HepG2 (cell line): Measurements from ENCODE around the gene SIVA1. TPM values are rescaled to one million over a fixed set of nuclear protein-coding genes. Genes with fewer than 3 reads are reported as not detected.

ENCODE experiments used
- ARHGAP35 ChIP-seq: sonication (generic); formaldehyde crosslinking; IDR thresholded peaks from 2 replicates; pipeline ENCODE4 v1.9.0; 2022; ENCODE audit warnings: mild to moderate bottlenecking, inconsistent platforms, moderate library complexity, missing genetic modification reagents, borderline replicate concordance
- KLF13 ChIP-seq: sonication (generic); formaldehyde crosslinking; IDR thresholded peaks from 2 replicates; pipeline ENCODE4 v1.4.0; 2020; ENCODE audit warnings: mild to moderate bottlenecking, missing genetic modification reagents
- NR0B2 ChIP-seq: sonication (generic); formaldehyde crosslinking; IDR thresholded peaks from 2 replicates; pipeline ENCODE4 v1.4.0; 2020; ENCODE audit warnings: mild to moderate bottlenecking, missing genetic modification reagents
- PHF5A ChIP-seq: IDR thresholded peaks from one replicate; pipeline ENCODE4 v1.6.1; 2018; ENCODE audit warnings: low read depth, missing genetic modification reagents; ENCODE audit not compliant: unreplicated experiment
- REL ChIP-seq: sonication (generic); formaldehyde crosslinking; conservative IDR thresholded peaks from 2 replicates; pipeline ENCODE4 v1.8.0; 2022; ENCODE audit warnings: mild to moderate bottlenecking, missing genetic modification reagents, moderate library complexity
- SMAD1 ChIP-seq: sonication (generic); formaldehyde crosslinking; IDR thresholded peaks from 2 replicates; pipeline ENCODE4 v1.4.0; 2020; ENCODE audit warnings: missing genetic modification reagents, low read depth, mild to moderate bottlenecking, borderline replicate concordance
- SP1 ChIP-seq, 2 experiments: fragments of 450-650 bp in 1 of 2; sonication (generic) in 1 of 2; formaldehyde crosslinking in 1 of 2; IDR thresholded peaks; 2 replicates each; pipeline versions ENCODE4 v1.4.0 to v1.6.1; 2016 to 2020; ENCODE audit warnings: missing genetic modification reagents in 1 of 2
- SP4 ChIP-seq: sonication (generic); formaldehyde crosslinking; IDR thresholded peaks from 2 replicates; pipeline ENCODE4 v1.8.1; 2023; ENCODE audit warnings: mild to moderate bottlenecking, missing genetic modification reagents
- TBP ChIP-seq: sonication (generic); formaldehyde crosslinking; IDR thresholded peaks from 2 replicates; pipeline ENCODE4 v1.5.0; 2020; ENCODE audit warnings: missing genetic modification reagents
- ZBTB38 ChIP-seq: sonication (generic); formaldehyde crosslinking; IDR thresholded peaks from 2 replicates; pipeline ENCODE4 v1.5.1; 2020; ENCODE audit warnings: mild to moderate bottlenecking, missing genetic modification reagents
- ZNF138 ChIP-seq: sonication (generic); formaldehyde crosslinking; IDR thresholded peaks from 2 replicates; pipeline ENCODE4 v1.5.0; 2020; ENCODE audit warnings: mild to moderate bottlenecking, low read depth, missing genetic modification reagents
- ZNF337 ChIP-seq: sonication (generic); formaldehyde crosslinking; IDR thresholded peaks from 2 replicates; pipeline ENCODE4 v1.5.1; 2020; ENCODE audit warnings: missing genetic modification reagents, low read depth, mild to moderate bottlenecking, borderline replicate concordance
- ZNF343 ChIP-seq: sonication (generic); formaldehyde crosslinking; IDR thresholded peaks from 2 replicates; pipeline ENCODE4 v1.4.0; 2020; ENCODE audit warnings: mild to moderate bottlenecking, missing genetic modification reagents
- ZNF543 ChIP-seq: sonication (generic); formaldehyde crosslinking; IDR thresholded peaks from 2 replicates; pipeline ENCODE4 v1.4.0; 2020; ENCODE audit warnings: mild to moderate bottlenecking, missing genetic modification reagents
- ZNF547 ChIP-seq: sonication (generic); formaldehyde crosslinking; IDR thresholded peaks from 2 replicates; pipeline ENCODE4 v1.5.1; 2020; ENCODE audit warnings: mild to moderate bottlenecking, missing genetic modification reagents
- ZNF709 ChIP-seq: sonication (generic); formaldehyde crosslinking; IDR thresholded peaks from 2 replicates; pipeline ENCODE4 v1.5.0; 2020; ENCODE audit warnings: mild to moderate bottlenecking, missing genetic modification reagents
- ZNF75D ChIP-seq: sonication (generic); formaldehyde crosslinking; IDR thresholded peaks from 2 replicates; pipeline ENCODE4 v1.8.1; 2023; ENCODE audit warnings: missing genetic modification reagents, mild to moderate bottlenecking, borderline replicate concordance
- ZNF776 ChIP-seq: sonication (generic); formaldehyde crosslinking; IDR thresholded peaks from 2 replicates; pipeline ENCODE4 v1.4.0; 2020; ENCODE audit warnings: mild to moderate bottlenecking, missing genetic modification reagents
- ZNF792 ChIP-seq: IDR thresholded peaks from 2 replicates; pipeline ENCODE4 v1.6.1; 2016
- ZNF83 ChIP-seq: sonication (generic); formaldehyde crosslinking; IDR thresholded peaks from 2 replicates; pipeline ENCODE4 v1.4.0; 2020; ENCODE audit warnings: missing genetic modification reagents, mild to moderate bottlenecking, borderline replicate concordance
- ZSCAN31 ChIP-seq: sonication (generic); formaldehyde crosslinking; IDR thresholded peaks from 2 replicates; pipeline ENCODE4 v1.5.0; 2020; ENCODE audit warnings: low read depth, mild to moderate bottlenecking, missing genetic modification reagents
- polyA plus RNA-seq, 8 experiments: library from polyadenylated mRNA; depleted of rRNA in 3 of 8; stranded (reverse) in 7 of 8; unstranded in 1 of 8; fragments of >200 nt; fragmentation: Illumina TruSeq in 4 of 8; extraction: Trizol in 4 of 8; gene quantifications; 2 replicates each; pipeline versions ENCODE4 v1.2.1 to v1.2.3, GENCODE V29; 2011 to 2016; ENCODE audit warnings: low read depth in 4 of 8, missing spikeins in 1 of 8, mixed read lengths in 1 of 8; ENCODE audit not compliant: insufficient read depth in 1 of 8
- total RNA-seq, 5 experiments: library from RNA; depleted of rRNA; stranded (reverse); fragments of >200 nt; fragmentation: Illumina TruSeq; extraction: Trizol; gene quantifications; 2 replicates each; pipeline ENCODE4 v1.2.3, GENCODE V29; 2016; ENCODE audit warnings: low read depth in 1 of 5
- TF ChIP-seq, protein P1 (sequence below): sonication (generic); formaldehyde crosslinking; conservative IDR thresholded peaks from 2 replicates; pipeline ENCODE4 v1.8.0; 2022; ENCODE audit warnings: missing genetic modification reagents
- TF ChIP-seq, protein P2 (sequence below): sonication (generic); formaldehyde crosslinking; IDR thresholded peaks from 2 replicates; pipeline ENCODE4 v1.4.0; 2020; ENCODE audit warnings: missing genetic modification reagents

The SIVA1 gene
- total and polyA plus RNA-seq, 2 of the 13 experiments (the other 11 are each of a cell fraction or from before 2014, with no cell fraction given): 123 to 186 TPM

GRCh38 chr14:104734991-104735779 is 17.8 kb upstream of the SIVA1 start (continued):
- peak; percentile 57; the same call in 1 of the 2 replicates for TF ChIP-seq ZNF83 (CRISPR knock-in tag)
- TF ChIP-seq, protein P1, sequence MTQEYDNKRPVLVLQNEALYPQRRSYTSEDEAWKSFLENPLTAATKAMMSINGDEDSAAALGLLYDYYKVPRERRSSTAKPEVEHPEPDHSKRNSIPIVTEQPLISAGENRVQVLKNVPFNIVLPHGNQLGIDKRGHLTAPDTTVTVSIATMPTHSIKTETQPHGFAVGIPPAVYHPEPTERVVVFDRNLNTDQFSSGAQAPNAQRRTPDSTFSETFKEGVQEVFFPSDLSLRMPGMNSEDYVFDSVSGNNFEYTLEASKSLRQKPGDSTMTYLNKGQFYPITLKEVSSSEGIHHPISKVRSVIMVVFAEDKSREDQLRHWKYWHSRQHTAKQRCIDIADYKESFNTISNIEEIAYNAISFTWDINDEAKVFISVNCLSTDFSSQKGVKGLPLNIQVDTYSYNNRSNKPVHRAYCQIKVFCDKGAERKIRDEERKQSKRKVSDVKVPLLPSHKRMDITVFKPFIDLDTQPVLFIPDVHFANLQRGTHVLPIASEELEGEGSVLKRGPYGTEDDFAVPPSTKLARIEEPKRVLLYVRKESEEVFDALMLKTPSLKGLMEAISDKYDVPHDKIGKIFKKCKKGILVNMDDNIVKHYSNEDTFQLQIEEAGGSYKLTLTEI: no peak
- no peak for TF ChIP-seq KLF13 (CRISPR knock-in tag)
- TF ChIP-seq ZBTB38 (CRISPR knock-in tag): peak; percentile 99
- no peak for TF ChIP-seq ZNF337 (CRISPR knock-in tag)
- peak; percentile 95; the same call in 1 of the 2 replicates for TF ChIP-seq ZNF776 (CRISPR knock-in tag)
- peak; percentile 94; the same call in 1 of the 2 replicates for TF ChIP-seq ZNF709 (CRISPR knock-in tag)
- TF ChIP-seq ZNF547 (CRISPR knock-in tag): no peak
- TF ChIP-seq ZNF75D (CRISPR knock-in tag): no peak
- TF ChIP-seq ZNF792 (CRISPR knock-in tag): peak; percentile 93; the same call in 1 of the 2 replicates
- TF ChIP-seq ZNF343 (CRISPR knock-in tag): no peak
- TF ChIP-seq SMAD1 (CRISPR knock-in tag): peak; percentile 65; the same call in 1 of the 2 replicates
- TF ChIP-seq TBP: no peak
- TF ChIP-seq, protein P2, sequence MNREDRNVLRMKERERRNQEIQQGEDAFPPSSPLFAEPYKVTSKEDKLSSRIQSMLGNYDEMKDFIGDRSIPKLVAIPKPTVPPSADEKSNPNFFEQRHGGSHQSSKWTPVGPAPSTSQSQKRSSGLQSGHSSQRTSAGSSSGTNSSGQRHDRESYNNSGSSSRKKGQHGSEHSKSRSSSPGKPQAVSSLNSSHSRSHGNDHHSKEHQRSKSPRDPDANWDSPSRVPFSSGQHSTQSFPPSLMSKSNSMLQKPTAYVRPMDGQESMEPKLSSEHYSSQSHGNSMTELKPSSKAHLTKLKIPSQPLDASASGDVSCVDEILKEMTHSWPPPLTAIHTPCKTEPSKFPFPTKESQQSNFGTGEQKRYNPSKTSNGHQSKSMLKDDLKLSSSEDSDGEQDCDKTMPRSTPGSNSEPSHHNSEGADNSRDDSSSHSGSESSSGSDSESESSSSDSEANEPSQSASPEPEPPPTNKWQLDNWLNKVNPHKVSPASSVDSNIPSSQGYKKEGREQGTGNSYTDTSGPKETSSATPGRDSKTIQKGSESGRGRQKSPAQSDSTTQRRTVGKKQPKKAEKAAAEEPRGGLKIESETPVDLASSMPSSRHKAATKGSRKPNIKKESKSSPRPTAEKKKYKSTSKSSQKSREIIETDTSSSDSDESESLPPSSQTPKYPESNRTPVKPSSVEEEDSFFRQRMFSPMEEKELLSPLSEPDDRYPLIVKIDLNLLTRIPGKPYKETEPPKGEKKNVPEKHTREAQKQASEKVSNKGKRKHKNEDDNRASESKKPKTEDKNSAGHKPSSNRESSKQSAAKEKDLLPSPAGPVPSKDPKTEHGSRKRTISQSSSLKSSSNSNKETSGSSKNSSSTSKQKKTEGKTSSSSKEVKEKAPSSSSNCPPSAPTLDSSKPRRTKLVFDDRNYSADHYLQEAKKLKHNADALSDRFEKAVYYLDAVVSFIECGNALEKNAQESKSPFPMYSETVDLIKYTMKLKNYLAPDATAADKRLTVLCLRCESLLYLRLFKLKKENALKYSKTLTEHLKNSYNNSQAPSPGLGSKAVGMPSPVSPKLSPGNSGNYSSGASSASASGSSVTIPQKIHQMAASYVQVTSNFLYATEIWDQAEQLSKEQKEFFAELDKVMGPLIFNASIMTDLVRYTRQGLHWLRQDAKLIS (CRISPR knock-in tag): 0 out of 2 replicates have a peak, but pooled peaks have one; percentile 68
- TF ChIP-seq SP4 (CRISPR knock-in tag): peak; percentile 65
- TF ChIP-seq ZNF138 (CRISPR knock-in tag): no peak
- peak; percentile 69 for TF ChIP-seq ARHGAP35 (CRISPR knock-in tag)
- no peak for TF ChIP-seq PHF5A (CRISPR knock-in tag)
- no peak; the same call in 1 of the 2 replicates for TF ChIP-seq ZNF543 (CRISPR knock-in tag)
- no peak for TF ChIP-seq SP1 (IDR thresholded peaks at IDR 0.05)
- peak; percentile 38 for TF ChIP-seq SP1 (CRISPR knock-in tag; IDR thresholded peaks at IDR 0.05)
- no peak; the same call in 1 of the 2 replicates for TF ChIP-seq REL (CRISPR knock-in tag)
- peak; percentile 89 for TF ChIP-seq NR0B2 (CRISPR knock-in tag)
- TF ChIP-seq ZSCAN31 (CRISPR knock-in tag): no peak
